ENCODE data around the gene CDH16. TPM values are rescaled to one million over a fixed set of nuclear protein-coding genes. Genes with fewer than 3 reads are reported as not detected.
A peak's percentile ranks its signal among the peaks of the same experiment; 100 is the strongest.

The CDH16 gene
- total and polyA plus RNA-seq, 2 of the 13 experiments (the other 11 are each of a cell fraction or from before 2014, with no cell fraction given): 2.7 to 3.9 TPM

DNA sequence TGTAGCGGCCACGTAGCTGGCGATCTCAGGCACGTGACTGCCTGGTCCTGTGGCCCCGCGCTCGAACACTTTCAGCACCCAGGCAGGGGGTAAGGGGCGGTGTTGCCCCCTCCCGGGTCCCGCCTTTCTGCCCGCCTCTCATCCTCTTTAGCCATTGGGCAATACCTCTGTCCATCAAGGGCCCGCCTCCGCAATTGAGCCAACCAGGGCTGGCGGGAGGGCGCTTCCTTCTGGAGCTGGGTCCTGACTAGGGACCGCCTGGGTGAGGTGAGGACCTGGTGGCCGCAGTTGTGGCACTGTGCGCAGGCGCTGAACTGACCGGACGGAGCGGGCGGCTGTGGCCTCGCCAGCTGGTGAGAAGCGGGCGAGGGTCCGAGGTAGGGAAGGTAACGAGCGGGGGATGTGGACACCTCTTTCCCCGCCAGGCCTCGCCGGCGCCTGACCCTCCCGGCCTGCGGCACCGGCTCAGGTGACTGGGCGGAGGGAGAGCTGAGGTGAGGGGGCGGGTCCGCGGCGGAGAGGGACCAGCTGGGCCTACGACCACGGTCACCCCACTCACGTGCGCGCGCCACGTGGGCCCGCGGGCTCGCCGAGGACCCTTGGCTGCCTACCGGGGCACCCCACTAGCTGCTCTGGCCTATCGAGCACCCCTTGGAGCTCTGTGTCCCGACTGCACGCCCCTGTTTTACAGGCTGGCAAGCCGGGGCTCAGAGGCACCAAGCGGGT is 38.2 kb downstream of the CDH16 start, which contains the start of gene PDP2 (continued):
- peak; percentile 97 for TF ChIP-seq YEATS4 (CRISPR knock-in tag; IDR thresholded peaks at IDR 0.05; ENCODE audit: borderline replicate concordance)
- TF ChIP-seq, protein P1, sequence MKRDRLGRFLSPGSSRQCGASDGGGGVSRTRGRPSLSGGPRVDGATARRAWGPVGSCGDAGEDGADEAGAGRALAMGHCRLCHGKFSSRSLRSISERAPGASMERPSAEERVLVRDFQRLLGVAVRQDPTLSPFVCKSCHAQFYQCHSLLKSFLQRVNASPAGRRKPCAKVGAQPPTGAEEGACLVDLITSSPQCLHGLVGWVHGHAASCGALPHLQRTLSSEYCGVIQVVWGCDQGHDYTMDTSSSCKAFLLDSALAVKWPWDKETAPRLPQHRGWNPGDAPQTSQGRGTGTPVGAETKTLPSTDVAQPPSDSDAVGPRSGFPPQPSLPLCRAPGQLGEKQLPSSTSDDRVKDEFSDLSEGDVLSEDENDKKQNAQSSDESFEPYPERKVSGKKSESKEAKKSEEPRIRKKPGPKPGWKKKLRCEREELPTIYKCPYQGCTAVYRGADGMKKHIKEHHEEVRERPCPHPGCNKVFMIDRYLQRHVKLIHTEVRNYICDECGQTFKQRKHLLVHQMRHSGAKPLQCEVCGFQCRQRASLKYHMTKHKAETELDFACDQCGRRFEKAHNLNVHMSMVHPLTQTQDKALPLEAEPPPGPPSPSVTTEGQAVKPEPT (CRISPR knock-in tag; IDR thresholded peaks at IDR 0.05; ENCODE audit: low read depth): peak; percentile 89
- peak; percentile 10; the same call in 1 of the 2 replicates for TF ChIP-seq ZNF143 (CRISPR knock-in tag; IDR thresholded peaks at IDR 0.05)
- no peak; the same call in 1 of the 2 replicates for TF ChIP-seq SIX4 (CRISPR knock-in tag; IDR thresholded peaks at IDR 0.05)
- TF ChIP-seq, protein P2, sequence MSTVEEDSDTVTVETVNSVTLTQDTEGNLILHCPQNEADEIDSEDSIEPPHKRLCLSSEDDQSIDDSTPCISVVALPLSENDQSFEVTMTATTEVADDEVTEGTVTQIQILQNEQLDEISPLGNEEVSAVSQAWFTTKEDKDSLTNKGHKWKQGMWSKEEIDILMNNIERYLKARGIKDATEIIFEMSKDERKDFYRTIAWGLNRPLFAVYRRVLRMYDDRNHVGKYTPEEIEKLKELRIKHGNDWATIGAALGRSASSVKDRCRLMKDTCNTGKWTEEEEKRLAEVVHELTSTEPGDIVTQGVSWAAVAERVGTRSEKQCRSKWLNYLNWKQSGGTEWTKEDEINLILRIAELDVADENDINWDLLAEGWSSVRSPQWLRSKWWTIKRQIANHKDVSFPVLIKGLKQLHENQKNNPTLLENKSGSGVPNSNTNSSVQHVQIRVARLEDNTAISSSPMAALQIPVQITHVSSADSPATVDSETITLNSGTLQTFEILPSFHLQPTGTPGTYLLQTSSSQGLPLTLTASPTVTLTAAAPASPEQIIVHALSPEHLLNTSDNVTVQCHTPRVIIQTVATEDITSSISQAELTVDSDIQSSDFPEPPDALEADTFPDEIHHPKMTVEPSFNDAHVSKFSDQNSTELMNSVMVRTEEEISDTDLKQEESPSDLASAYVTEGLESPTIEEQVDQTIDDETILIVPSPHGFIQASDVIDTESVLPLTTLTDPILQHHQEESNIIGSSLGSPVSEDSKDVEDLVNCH (CRISPR knock-in tag; IDR thresholded peaks at IDR 0.05): peak; percentile 68; the same call in 1 of the 2 replicates
- TF ChIP-seq, protein P3, sequence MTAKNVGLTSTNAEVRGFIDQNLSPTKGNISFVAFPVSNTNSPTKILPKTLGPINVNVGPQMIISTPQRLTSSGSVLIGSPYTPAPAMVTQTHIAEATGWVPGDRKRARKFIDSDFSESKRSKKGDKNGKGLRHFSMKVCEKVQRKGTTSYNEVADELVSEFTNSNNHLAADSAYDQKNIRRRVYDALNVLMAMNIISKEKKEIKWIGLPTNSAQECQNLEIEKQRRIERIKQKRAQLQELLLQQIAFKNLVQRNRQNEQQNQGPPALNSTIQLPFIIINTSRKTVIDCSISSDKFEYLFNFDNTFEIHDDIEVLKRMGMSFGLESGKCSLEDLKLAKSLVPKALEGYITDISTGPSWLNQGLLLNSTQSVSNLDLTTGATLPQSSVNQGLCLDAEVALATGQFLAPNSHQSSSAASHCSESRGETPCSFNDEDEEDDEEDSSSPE (CRISPR knock-in tag; IDR thresholded peaks at IDR 0.05): peak; percentile 95
- TF ChIP-seq, protein P4, sequence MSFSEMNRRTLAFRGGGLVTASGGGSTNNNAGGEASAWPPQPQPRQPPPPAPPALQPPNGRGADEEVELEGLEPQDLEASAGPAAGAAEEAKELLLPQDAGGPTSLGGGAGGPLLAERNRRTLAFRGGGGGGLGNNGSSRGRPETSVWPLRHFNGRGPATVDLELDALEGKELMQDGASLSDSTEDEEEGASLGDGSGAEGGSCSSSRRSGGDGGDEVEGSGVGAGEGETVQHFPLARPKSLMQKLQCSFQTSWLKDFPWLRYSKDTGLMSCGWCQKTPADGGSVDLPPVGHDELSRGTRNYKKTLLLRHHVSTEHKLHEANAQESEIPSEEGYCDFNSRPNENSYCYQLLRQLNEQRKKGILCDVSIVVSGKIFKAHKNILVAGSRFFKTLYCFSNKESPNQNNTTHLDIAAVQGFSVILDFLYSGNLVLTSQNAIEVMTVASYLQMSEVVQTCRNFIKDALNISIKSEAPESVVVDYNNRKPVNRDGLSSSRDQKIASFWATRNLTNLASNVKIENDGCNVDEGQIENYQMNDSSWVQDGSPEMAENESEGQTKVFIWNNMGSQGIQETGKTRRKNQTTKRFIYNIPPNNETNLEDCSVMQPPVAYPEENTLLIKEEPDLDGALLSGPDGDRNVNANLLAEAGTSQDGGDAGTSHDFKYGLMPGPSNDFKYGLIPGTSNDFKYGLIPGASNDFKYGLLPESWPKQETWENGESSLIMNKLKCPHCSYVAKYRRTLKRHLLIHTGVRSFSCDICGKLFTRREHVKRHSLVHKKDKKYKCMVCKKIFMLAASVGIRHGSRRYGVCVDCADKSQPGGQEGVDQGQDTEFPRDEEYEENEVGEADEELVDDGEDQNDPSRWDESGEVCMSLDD (CRISPR knock-in tag; IDR thresholded peaks at IDR 0.05; ENCODE audit: borderline replicate concordance): peak; percentile 94
- TF ChIP-seq, protein P5, sequence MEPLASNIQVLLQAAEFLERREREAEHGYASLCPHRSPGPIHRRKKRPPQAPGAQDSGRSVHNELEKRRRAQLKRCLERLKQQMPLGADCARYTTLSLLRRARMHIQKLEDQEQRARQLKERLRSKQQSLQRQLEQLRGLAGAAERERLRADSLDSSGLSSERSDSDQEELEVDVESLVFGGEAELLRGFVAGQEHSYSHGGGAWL (CRISPR knock-in tag; IDR thresholded peaks at IDR 0.05): peak; percentile 97
- TF ChIP-seq TCF12 (IDR thresholded peaks at IDR 0.05): no peak
- peak; percentile 80 for TF ChIP-seq TCF12 (CRISPR knock-in tag; IDR thresholded peaks at IDR 0.05)
- peak; percentile 92; the same call in 1 of the 2 replicates for TF ChIP-seq ZNF274 (CRISPR knock-in tag; IDR thresholded peaks at IDR 0.05)
- TF ChIP-seq, protein P6, sequence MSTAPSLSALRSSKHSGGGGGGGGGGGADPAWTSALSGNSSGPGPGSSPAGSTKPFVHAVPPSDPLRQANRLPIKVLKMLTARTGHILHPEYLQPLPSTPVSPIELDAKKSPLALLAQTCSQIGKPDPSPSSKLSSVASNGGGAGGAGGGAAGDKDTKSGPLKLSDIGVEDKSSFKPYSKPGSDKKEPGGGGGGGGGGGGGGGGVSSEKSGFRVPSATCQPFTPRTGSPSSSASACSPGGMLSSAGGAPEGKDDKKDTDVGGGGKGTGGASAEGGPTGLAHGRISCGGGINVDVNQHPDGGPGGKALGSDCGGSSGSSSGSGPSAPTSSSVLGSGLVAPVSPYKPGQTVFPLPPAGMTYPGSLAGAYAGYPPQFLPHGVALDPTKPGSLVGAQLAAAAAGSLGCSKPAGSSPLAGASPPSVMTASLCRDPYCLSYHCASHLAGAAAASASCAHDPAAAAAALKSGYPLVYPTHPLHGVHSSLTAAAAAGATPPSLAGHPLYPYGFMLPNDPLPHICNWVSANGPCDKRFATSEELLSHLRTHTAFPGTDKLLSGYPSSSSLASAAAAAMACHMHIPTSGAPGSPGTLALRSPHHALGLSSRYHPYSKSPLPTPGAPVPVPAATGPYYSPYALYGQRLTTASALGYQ (CRISPR knock-in tag; IDR thresholded peaks at IDR 0.05): peak; percentile 68; the same call in 1 of the 2 replicates
- TF ChIP-seq, protein P7, sequence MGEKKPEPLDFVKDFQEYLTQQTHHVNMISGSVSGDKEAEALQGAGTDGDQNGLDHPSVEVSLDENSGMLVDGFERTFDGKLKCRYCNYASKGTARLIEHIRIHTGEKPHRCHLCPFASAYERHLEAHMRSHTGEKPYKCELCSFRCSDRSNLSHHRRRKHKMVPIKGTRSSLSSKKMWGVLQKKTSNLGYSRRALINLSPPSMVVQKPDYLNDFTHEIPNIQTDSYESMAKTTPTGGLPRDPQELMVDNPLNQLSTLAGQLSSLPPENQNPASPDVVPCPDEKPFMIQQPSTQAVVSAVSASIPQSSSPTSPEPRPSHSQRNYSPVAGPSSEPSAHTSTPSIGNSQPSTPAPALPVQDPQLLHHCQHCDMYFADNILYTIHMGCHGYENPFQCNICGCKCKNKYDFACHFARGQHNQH (CRISPR knock-in tag; IDR thresholded peaks at IDR 0.05): peak; percentile 39
- TF ChIP-seq TEF (CRISPR knock-in tag; IDR thresholded peaks at IDR 0.05): peak; percentile 88
- TF ChIP-seq ZNF619 (CRISPR knock-in tag; IDR thresholded peaks at IDR 0.05): peak; percentile 88; the same call in 1 of the 2 replicates

Measured in HepG2 (cell line).